ENCODE results near the gene FKBP1A.
"Not testable (repeated sequence)": the region's sequence is repeated elsewhere in the genome, so short reads cannot be mapped to it uniquely, and the experiment has no call there.

Gene FKBP1A

DNA sequence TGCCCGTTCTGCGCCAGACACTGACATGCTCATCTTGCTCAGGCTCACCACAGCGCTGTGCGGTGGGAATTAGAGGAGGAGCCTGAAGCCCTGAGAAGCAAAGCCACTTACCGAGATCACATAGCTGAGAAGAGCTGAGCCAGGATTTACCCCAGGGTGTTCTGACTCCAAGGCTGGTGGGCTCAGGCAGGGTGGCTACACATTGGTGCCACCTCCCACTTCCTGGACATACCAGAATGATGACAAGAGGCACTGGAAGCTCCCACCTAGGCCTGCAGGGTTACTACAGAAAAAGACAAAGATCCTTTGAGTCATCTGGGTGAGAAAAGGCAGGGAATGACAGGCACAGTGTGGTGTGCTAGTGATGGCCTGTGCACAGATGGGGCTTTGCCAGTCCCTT, 24.4 kb upstream of the FKBP1A start:
- no peak for DNase-seq (ENCODE audit: low read depth in 2 of 2, low spot score in 1 of 2)

DNA sequence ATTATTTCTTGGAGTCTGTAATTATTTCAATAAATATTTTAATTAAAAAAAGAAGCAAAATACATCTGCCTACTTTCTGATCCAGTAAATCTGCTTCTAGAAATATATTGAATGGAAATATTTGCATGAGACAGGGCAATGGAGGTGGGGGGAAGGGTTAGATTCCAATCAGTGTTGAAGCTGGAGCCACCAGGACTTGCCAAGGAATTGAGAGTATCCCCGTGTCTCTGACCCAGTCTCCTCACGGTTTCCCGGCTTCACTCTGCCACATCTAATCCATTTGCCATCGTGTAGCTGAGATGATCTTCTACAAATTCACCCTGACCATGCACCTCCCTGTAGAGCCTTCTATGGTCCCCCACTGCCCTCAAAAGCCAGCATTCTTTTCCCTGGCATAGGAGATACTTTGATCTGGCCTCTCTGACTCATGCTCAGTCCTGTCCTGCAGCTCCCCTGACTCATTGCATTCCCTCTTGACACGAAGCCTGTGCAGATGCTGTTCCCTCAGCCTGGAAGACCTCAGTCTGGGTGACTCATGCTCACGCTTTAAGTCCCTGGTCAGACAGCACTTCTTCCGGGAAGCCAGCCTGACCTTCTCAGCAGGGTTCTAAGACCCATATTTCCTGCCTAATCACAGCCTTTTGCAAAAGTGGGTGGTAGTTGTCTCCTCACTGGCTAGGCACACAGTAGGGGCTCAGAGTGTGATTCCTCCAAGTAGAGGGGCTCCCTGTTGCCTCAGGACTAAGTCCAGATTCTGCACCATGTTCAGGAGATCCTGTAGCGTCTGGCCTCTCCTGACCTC, 23.0 kb upstream of the FKBP1A start:
- DNase-seq (ENCODE audit: low read depth in 2 of 2, low spot score in 1 of 2): no peak

DNA sequence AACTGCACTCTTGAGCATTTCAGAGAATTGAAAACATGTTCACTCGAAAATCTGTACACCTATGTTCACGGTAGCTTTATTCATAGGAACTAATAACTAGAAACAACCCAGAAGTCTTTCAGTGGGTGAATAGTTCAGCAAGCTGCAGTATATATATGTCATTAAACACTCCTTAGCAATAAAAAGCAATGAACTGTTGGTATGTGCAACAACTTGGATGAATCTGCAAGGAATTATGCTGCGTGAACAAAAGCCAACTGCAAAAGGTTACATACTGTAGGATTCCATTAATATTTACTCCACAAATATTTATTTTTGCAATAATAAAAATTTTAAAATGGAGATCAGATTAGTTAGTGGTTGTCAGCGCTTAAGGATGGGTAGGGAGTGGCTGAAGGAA, 22.1 kb upstream of the FKBP1A start:
- no peak for DNase-seq (ENCODE audit: low read depth in 2 of 2, low spot score in 1 of 2)

DNA sequence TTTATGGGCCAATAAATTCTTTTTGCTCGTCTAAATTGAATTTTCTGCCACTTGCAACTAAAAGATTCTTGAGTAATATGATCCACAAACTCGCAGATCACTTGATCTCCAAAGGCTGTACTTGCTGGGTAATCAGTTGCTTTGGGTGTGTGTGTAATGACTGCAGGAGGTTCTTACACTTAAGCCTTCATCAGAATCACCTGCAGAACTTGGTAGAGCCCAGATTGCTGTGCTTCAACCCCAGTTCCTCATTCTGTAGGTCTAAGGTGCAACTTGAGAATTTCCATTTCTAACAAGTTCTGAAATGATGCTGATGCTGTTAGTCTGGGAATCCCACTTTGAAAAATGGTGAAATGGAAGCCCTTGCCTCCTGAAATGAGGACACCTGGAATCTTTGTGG, 12.9 kb upstream of the FKBP1A start:
- no peak for DNase-seq (ENCODE audit: low read depth in 2 of 2, low spot score in 1 of 2)

DNA sequence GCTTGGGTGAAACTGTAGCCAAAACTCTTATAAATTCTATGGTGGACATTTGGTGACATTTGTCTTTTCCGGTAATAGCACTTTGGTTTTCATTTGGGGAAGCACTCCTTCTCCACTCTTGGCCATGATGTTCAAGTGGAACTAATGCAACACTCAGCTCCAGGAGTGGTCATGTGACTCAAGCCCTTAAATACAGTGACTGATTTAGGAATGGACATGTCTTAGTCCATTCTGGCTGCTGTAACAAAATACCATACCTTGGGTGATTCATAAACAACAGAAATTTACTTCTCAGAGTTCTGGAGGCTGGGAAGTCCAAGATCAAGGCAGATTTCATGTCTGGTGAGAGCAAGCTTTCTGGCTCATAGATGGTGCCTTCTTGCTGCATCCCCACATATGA, 10.8 kb upstream of the FKBP1A start:
- DNase-seq (ENCODE audit: low read depth in 2 of 2, low spot score in 1 of 2): no peak

DNA sequence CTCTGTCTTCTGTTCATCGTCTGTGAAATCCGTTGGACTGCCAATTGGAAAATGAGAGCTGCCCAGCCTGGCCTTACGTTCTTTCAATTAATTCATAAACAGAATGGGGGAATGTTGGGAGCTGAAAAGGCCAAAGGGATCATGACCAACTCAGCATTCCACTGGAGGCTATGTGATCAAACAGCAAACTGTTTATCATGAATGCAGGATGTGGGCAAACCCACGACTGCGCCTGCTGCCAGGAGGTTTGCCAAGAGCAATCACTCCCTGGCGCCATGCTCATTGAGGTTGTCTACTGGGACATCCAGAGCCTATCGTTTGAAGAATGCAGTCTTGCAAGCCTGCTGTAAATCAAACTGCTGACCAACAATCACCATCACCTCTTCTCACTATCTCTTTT, 9.3 kb upstream of the FKBP1A start:
- no peak for DNase-seq (ENCODE audit: low read depth in 2 of 2, low spot score in 1 of 2)

DNA sequence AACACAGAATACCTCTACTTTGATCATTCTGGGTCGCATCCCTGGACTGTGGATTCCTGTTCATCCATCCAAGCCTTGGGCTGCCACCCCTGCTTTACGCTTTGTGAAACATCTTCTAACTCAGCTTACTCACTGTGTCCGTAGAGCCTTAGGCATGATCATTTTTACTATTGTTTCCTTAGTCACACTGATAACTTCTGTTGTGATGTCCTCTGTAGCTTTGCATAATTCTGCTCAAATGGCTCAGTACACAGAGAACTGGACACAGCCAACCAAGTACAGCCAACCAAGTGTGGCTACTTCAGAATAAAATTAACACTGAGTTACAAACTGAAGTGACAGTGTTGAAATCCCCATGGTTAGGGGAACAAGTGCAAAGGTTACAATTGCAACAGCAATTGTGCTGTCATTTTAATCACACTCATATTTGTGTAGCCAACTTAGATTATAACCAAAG, 8.6 kb upstream of the FKBP1A start:
- DNase-seq (ENCODE audit: low read depth in 2 of 2, low spot score in 1 of 2): no peak

DNA sequence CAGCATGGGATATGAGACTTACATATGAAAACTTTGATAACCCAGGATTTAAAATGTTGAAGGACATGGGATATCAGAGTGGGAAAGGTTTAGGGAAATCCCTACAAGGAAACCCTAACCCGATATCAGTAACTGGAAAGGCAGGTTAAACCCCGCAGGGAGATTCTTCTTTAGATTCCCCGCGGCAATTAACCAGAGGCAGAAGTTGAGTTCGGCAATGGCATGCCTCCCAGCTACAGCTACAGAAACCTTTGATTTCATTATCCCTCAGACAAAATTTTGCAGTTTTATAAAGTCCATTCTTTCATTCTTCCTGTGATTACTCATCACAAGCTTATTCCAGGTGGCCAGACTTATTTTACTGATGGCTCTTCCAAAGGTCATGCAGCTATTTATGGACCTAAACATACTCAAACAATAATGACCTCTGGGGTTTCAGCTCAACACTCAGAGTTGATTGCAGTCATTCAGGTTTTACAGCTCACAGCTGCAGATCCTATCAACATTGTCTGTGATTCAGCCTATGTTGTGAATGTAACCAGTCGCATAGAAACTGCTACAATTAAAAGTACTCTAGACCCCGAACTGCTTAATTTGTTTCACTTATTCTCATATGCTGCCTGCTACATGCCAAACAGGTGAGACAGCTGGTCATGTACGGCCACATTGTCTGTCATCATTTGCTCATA, 7.0 kb upstream of the FKBP1A start:
- not testable (repeated sequence) for DNase-seq (ENCODE audit: low read depth in 2 of 2, low spot score in 1 of 2)

DNA sequence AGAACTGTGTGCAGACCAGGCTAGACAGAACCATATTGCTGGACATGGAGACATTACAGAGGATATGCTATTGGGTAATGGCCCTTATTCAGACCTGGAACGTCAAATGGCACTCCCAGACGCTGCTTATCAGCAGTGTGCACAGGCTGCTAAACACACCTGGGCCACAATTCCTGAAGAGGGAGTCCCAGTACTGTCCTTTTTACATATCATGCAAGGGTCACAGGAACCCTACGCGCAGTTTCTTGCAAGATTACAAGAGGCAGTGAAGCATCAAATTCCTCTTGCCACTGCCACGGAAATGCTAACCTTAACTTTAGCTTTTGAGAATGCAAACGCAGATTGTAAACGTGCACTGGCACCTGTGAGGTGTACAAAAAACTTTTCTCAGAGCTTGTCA, 5.3 kb upstream of the FKBP1A start:
- DNase-seq (ENCODE audit: low read depth in 2 of 2, low spot score in 1 of 2): not testable (repeated sequence)

DNA sequence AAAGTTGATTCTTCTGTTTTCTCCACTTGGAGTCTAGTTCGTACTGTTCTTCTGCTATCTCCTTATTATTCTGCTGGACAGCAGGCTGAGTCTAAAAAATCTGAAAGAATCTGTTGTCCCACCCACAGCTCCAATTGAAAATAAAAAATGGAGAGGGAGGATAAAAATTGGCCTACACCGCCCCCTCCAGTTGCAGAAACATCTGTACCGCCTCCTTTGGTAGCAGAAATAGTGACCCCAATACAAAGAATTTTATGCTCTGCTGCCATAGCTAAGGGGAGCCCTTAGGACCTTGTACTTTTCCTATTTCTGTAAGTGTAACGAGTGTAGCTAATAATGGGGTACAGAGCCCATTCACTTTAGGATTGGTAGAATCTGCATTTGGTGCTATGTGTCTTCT, 4.9 kb upstream of the FKBP1A start:
- no peak for DNase-seq (ENCODE audit: low read depth in 2 of 2, low spot score in 1 of 2)

DNA sequence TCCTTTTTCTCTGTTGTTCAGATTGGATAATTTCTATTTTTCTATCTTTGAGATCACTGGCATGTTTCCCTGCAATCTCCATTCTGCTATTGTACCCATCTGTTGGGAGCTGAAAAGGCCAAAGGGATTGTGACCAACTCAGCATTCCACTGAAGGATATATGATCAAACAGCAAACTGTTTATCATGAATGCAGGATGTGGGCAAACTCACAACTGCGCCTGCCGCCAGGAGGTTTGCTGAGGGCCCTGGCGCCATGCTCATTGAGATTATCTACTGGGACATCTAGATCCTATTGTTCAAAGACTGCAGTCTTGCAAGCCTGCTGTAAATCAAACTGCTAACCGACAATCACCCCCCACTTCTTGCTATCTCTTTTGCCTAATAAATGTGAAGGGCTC, 3.8 kb upstream of the FKBP1A start:
- DNase-seq (ENCODE audit: low read depth in 2 of 2, low spot score in 1 of 2): no peak

DNA sequence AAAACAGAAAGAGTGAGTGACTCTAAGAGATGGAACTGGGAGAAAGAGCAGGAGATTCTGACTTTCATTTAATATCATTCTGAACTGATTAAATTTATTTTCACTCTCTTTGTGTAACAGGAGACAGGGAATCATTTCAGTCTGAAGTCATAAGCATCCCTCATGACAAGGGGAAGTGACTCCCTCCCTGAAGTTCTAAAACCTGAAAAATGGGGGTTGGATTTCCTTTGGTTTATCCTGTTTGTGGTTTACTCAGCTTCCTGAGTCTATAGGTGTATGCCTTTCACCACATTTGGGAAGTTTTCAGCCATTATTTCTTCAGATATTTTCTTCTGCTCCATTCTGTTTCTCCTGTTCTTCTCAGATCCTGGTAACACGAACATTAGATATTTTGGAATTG, 3.4 kb upstream of the FKBP1A start:
- no peak for DNase-seq (ENCODE audit: low read depth in 2 of 2, low spot score in 1 of 2)

DNA sequence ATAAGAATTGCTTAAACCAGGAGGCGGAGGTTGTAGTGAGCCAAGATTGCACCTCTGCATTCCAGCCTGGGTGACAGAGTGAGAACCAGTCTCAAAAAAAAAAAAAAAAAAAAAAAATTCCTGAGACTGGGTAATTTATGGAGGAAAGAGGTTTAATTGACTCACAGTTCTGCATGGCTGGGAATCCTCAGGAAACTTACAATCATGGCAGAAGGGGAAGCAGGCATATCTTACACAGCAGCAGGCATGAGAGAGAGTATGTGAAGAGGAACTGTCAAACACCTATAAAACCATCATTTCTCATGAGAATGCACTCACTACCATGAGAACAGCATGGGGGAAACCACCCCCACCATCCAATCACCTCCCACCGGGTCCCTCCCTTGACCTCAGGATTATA, 1.8 kb upstream of the FKBP1A start:
- DNase-seq (ENCODE audit: low read depth in 2 of 2, low spot score in 1 of 2): no peak

DNA sequence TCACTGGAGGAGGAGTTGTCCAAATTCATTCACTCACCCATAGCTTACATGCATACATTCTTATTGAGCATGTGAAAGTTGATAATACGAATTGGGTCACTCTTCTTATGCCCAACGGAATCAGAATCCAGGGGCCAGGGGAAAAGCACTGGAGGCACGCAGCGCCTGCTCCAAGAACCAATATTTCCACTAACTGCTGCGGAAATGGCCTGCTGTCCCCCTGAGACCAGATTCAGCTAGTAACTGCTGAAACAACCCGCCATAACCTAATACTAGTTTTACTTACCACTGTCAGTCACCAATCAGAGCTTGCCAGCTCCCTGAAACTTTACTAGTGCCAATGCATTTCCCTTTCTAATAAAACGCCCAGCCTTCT, 641 bp upstream of the FKBP1A start:
- no peak for DNase-seq (ENCODE audit: low read depth in 2 of 2, low spot score in 1 of 2)

DNA sequence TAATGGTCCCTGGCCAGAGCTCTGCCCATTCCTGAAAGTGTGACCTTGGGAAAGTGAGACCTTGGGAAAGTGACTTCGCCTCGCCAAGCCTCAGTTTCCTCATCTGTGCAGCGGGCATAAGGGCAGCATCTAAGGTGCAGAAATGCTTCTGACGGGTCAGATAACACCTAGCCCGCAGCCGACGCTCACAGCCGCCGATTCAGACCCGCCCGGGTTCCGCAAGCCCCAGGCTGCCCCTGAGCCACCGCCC, 486 bp downstream of the FKBP1A start:
- no peak for DNase-seq (ENCODE audit: low read depth in 2 of 2, low spot score in 1 of 2)

DNA sequence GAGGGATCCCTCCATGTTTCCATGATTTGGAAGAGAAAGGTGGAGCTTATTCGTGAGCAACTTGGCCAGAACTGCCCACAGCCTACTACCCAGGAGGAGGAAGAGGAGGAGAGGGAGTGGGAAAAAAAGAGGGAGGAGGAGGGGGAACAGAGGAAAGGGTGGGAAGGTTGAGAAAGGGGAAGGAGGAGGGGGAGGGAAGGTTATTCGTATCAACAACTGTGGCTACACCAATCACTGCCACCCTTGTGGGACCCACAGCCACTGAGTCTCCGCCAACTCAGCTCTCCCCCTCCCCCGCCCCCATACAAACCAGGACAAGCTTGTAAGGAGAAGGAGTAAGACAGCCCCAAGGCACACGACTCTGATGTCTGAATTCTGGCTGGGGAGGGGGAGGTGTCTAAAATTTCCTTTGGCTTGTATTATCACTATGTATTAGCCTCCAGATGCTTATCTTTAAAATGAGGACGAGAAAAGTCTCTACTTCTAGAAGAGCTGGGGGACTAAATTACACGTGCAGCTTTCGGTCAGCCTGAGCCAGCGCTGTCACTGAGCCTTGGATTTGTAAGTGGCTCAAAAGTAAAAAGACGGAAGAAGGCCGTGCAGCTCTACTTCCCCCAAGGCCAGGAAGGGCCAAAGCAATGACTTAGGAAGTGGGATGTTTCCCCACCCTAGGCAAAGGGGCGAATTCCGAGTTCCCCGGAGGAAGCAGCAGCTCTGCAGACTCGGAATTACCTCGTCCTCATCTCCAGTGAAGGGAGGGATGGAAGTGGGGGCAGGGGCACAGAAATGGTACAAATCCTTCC, 1.0 kb downstream of the FKBP1A start:
- no peak for DNase-seq (ENCODE audit: low read depth in 2 of 2, low spot score in 1 of 2)

DNA sequence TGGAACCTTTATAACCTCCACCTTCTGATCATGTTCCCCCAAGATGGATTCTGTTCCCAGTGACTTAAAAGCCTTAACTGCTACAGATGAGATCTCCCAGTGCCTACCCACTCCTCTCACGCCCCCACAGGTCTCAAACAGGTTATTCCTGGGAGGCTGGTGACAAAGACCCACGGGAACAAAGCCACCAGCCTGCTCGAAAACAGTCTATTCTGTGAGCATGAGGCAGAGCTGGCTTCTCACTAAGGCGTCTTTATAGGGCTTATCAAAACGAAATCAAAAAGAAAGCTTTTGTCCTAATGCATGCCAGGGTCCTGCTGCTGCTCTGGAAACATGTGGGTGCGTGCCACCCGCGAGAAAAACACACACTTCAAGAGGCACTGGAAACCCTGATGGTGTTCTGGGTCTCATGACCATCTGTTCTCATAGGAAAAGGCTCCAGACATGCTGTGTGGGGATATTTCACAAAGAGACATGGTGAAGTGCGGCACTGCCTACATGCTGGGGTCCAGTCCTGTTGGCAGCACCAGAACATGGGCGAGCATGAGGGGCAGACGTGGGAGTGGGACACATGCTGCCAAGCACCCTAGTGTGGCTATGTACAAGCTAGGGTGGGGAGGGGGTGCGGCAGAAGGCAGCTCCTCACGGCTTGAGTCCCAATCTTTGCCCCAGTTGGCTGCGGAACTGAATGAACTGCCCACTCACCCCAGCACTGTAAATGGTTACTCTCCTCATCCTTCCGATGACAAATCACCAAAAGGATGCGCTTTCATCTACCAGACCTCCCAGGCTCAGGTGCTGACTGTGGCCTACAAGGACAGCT, 2.1 kb downstream of the FKBP1A start:
- DNase-seq (ENCODE audit: low read depth in 2 of 2, low spot score in 1 of 2): no peak

DNA sequence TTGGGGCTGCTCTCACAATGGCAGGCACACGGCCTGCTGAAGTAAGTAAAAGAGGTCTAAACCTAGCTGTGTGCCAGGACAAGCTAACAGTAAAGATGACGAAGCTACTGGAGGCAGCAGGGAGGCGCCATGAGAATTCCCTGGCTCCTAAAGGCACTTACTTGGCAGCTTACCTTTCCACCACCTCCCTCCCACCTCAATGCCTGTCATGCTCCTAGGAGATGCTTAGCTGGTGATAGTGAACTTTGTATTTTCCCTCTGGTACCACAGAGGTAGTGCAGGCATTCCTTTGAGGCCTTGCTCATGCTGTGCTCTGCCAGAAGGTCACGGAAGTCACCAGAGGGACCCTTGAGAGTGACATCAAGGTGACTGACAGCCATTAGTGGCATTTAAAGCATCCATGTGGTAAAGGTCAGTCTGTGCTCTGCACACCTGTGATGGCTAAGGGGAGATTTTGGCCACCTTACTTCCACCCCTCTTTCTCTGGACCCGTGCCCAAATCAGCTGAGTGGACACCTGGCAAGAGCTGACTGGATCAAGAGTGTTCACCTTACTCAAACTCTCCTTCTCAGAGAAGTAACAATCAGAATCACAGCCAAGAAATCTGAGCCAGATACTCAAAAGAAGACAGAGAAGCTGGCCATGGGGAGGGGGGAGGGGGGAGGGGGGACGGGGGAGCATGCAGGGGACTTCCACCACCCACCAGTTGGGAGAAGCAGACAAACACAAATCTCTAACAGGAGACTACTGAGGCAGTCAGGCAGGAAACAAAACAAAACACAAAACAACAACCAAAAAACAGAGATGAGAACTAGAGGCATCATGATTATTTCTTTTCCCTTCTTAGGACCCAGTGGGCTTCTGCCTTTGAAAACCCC, 2.9 kb downstream of the FKBP1A start:
- DNase-seq (ENCODE audit: low read depth in 2 of 2, low spot score in 1 of 2): no peak

DNA sequence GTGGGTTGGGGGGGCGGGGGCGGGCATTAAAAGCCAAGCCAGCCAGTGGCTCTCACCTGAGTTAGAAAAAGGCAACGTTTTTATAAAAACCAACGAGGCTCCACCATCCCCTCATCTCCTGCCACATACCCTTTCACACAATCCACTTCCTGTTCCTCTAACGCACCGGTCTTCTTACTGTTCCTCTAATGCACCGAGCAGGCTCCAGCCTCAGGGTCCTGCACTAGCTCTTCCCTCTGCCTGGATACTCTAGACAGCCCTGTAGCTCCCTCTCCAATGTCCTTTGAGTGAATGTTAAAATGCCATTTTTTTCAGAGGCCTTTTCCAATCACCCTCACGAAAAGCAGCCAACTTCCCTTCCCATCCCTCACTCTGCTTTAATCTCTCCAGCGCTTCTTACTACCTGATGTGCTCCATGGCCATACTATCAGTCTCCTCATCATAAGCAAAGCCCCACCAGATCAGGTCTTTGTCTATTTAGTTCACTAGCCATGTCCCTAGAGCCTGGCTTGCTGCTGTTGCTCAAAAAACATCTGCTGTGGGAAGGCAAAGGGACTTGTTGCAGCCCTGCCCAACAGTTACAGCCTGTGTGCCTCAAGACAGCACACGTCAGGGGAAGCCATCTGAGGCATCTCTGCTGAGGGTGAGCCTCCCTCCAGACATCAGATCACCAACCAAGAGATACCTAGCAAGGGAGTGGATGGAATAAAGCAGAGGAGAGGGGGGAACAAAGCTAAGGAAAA, 3.9 kb downstream of the FKBP1A start:
- no peak for DNase-seq (ENCODE audit: low read depth in 2 of 2, low spot score in 1 of 2)

DNA sequence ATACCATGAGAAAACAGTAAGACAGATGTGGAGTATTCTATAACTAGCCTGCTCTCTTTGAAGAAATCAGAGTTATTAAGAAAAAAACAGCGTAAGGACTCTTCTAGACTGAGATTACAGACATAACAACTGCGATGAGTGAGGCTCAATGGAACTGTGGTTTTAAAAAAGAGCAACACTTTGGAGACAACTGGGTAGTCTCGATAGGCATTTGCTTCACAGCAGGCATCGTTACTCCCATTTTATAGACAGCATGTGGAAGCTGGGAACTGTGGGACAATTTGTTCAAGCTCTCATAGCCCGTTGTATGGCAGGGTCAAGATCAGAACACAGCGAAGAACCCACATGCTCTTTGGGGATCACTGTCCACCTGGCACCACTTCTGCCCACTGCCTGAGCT, 4.6 kb downstream of the FKBP1A start:
- DNase-seq (ENCODE audit: low read depth in 2 of 2, low spot score in 1 of 2): no peak

Data from stimulated activated CD8-positive, alpha-beta memory T cell treated with anti-CD3 and anti-CD28 coated beads, Interleukin-4, amount 100 ng/mL, for 4 hours (primary cell).